ENCODE results near the gene CLEC5A. TPM values are rescaled to one million over a fixed set of nuclear protein-coding genes. Genes with fewer than 3 reads are reported as not detected.

Gene CLEC5A
- polyA plus RNA-seq, 3 donors = 9.6 to 15.2 (median 10.0) TPM

GRCh38 chr7:141949451-141949850, 2.7 kb upstream of the CLEC5A start:
- no peaks in the 10 kb centered on the region for H3K36me3 ChIP-seq (replicated peaks in 1 of 2; ENCODE audit: control insufficient read depth in 1 of 2, insufficient read depth in 2 of 2, low read length in 2 of 2)
- no peaks in the 10 kb centered on the region for H3K27me3 Mint-ChIP-seq (ENCODE audit: low read depth in 3 of 3)
- peak overlapping the region in 1 of 2 donors; percentile 71 for H3K27ac ChIP-seq (ENCODE audit: low read depth in 1 of 2, low read length in 2 of 2)
- no peak for TF ChIP-seq CTCF (IDR thresholded peaks at IDR 0.05)
- no CpG with 5 or more reads among the region's 2 CpGs for WGBS (ENCODE audit: insufficient coverage)
- peak overlapping the region in 1 of 3 experiments; percentile 14 for H3K4me3 ChIP-seq (replicated peaks in 1 of 3; ENCODE audit: low read depth in 2 of 3, low read length in 3 of 3)
- peaks cover 81 to 92% of the 10 kb centered on the region in 2 donors for H3K4me1 ChIP-seq (ENCODE audit: control insufficient read depth in 1 of 2, insufficient read depth in 2 of 2, low read length in 2 of 2)
- H3K27ac Mint-ChIP-seq = peak overlapping the region; percentile 21 to 88 (median 84)
- DNase-seq = peak; percentile 34 to 62 (median 56)
- H3K9ac ChIP-seq (ENCODE audit: insufficient read depth, low read length, poor library complexity, severe bottlenecking) = no peak overlapping the region
- no peaks in the 10 kb centered on the region for H4K20me1 ChIP-seq (ENCODE audit: insufficient read depth, low read length)
- no peaks in the 10 kb centered on the region for H3K36me3 Mint-ChIP-seq
- no peak overlapping the region for H3K4me3 Mint-ChIP-seq
- H3K27me3 ChIP-seq (ENCODE audit: control insufficient read depth in 2 of 2, insufficient read depth in 2 of 2, low read length in 2 of 2) = no peaks in the 10 kb centered on the region
- intact Hi-C loops (cut with micrococcal nuclease) = loop anchor here in 1 of 2 donors (5.0 to 10.0 kb wide), 2 partner anchors 62 to 295 kb away; no protein-coding TSS in a partner anchor
- H2AFZ ChIP-seq (ENCODE audit: insufficient read depth, low read depth, low read length, poor library complexity, severe bottlenecking) = no peak overlapping the region
- peaks cover 0 to 2% (median 0%) of the 10 kb centered on the region in 7 donors for H3K9me3 Mint-ChIP-seq
- peaks cover 84% of the 10 kb centered on the region for H3K4me1 Mint-ChIP-seq
- H3K9me3 ChIP-seq (replicated peaks in 1 of 2; ENCODE audit: control insufficient read depth in 1 of 2, insufficient read depth in 1 of 2, low read length in 2 of 2) = no peaks in the 10 kb centered on the region
- peak overlapping the region; percentile 22 for H3K4me2 ChIP-seq (replicated peaks; ENCODE audit: extremely low read depth, low read length, poor library complexity, severe bottlenecking)
- H3K79me2 ChIP-seq (ENCODE audit: insufficient read depth, low read length) = peaks cover 21% of the 10 kb centered on the region

DNA sequence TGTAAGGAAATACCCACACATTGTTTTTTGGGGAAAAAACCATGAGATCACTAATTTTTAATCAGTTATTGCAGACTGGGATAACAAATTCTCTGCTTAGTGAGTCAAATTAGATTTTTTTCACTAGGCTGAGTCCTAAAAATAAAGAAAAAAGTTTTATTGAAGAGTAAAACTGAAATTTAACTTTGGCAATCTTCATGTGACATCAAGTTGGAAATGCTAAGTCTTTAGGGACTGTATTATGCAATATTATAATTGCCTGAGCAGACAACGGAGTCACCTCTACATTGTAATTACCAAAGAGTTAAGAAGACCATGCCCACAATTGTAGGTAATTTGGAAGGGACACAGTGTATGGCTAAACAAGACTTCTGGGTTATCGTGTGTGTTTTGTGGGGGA, 2.2 kb upstream of the CLEC5A start:
- Mint-ChIP-seq H3K27ac (peak overlapping the region; percentile 21 to 88 (median 84)), H3K36me3 (peaks cover under 1 to 4% of the 10 kb centered on the region in 2 donors), H3K27me3 (ENCODE audit: low read depth in 3 of 3) (no peaks in the 10 kb centered on the region), H3K9me3 (peaks cover 0 to 2% (median 0%) of the 10 kb centered on the region in 7 donors), H3K4me1 (peaks cover 84% of the 10 kb centered on the region), H3K4me3 (no peak overlapping the region)
- no peaks in the 10 kb centered on the region for H4K20me1 ChIP-seq (ENCODE audit: insufficient read depth, low read length)
- no CpG with 5 or more reads among the region's 2 CpGs for WGBS (ENCODE audit: insufficient coverage)
- peak overlapping the region; percentile 22 for H3K4me2 ChIP-seq (replicated peaks; ENCODE audit: extremely low read depth, low read length, poor library complexity, severe bottlenecking)
- no peak overlapping the region for H2AFZ ChIP-seq (ENCODE audit: insufficient read depth, low read depth, low read length, poor library complexity, severe bottlenecking)
- intact Hi-C loops (cut with micrococcal nuclease) = loop anchor here in 1 of 2 donors (5.0 to 10.0 kb wide), 2 partner anchors 62 to 294 kb away; no protein-coding TSS in a partner anchor
- H3K4me1 ChIP-seq (ENCODE audit: control insufficient read depth in 1 of 2, insufficient read depth in 2 of 2, low read length in 2 of 2) = peaks cover 81 to 92% of the 10 kb centered on the region in 2 donors
- peak in 2 of 3 donors; percentile 62 to 67 for DNase-seq
- H3K36me3 ChIP-seq (replicated peaks in 1 of 2; ENCODE audit: control insufficient read depth in 1 of 2, insufficient read depth in 2 of 2, low read length in 2 of 2) = no peaks in the 10 kb centered on the region
- H3K79me2 ChIP-seq (ENCODE audit: insufficient read depth, low read length) = peaks cover 25% of the 10 kb centered on the region
- no peaks in the 10 kb centered on the region for H3K9me3 ChIP-seq (replicated peaks in 1 of 2; ENCODE audit: control insufficient read depth in 1 of 2, insufficient read depth in 1 of 2, low read length in 2 of 2)
- peak overlapping the region in 1 of 2 donors; percentile 71 for H3K27ac ChIP-seq (ENCODE audit: low read depth in 1 of 2, low read length in 2 of 2)
- no peak overlapping the region for H3K9ac ChIP-seq (ENCODE audit: insufficient read depth, low read length, poor library complexity, severe bottlenecking)
- no peaks in the 10 kb centered on the region for H3K27me3 ChIP-seq (ENCODE audit: control insufficient read depth in 2 of 2, insufficient read depth in 2 of 2, low read length in 2 of 2)
- peak overlapping the region in 1 of 3 experiments; percentile 14 for H3K4me3 ChIP-seq (replicated peaks in 1 of 3; ENCODE audit: low read depth in 2 of 3, low read length in 3 of 3)
- TF ChIP-seq CTCF (IDR thresholded peaks at IDR 0.05) = no peak
